Smooth muscle cell (in vitro differentiated cells): ENCODE data around the gene PDE10A. TPM values are rescaled to one million over a fixed set of nuclear protein-coding genes. Genes with fewer than 3 reads are reported as not detected.

ENCODE experiments used
- DNase-seq: peaks from one replicate; lab custom pipeline; 2025; ENCODE audit not compliant: unreplicated experiment; lab: John Stamatoyannopoulos, UW
- H2AFZ ChIP-seq: fragments of 200-600 bp; sonication (generic); 2 replicates; pipeline ENCODE4 v1.6.0; 2016; ENCODE audit warnings: antibody characterized with exemption, low read depth, mild to moderate bottlenecking
- H3F3A ChIP-seq: fragments of 200-600 bp; sonication (generic); 2 replicates; pipeline ENCODE4 v1.6.0; 2017; ENCODE audit warnings: antibody characterized with exemption, low read depth
- H3K27ac ChIP-seq: fragments of 200-600 bp; sonication (generic); 2 replicates; pipeline ENCODE4 v1.5.1; 2016; ENCODE audit warnings: low read depth, mild to moderate bottlenecking
- H3K27me3 ChIP-seq: fragments of 200-600 bp; sonication (generic); 2 replicates; pipeline ENCODE4 v1.6.1; 2016; ENCODE audit warnings: low read depth, mild to moderate bottlenecking
- H3K36me3 ChIP-seq: fragments of 200-600 bp; sonication (generic); 2 replicates; pipeline ENCODE4 v1.5.1; 2016; ENCODE audit warnings: low read depth
- H3K4me1 ChIP-seq: fragments of 200-600 bp; sonication (generic); 2 replicates; pipeline ENCODE4 v1.5.1; 2016; ENCODE audit warnings: low read depth
- H3K4me2 ChIP-seq: fragments of 200-600 bp; sonication (generic); 2 replicates; pipeline ENCODE4 v1.6.0; 2016; ENCODE audit warnings: mild to moderate bottlenecking
- H3K4me3 ChIP-seq: fragments of 200-600 bp; sonication (generic); 2 replicates; pipeline ENCODE4 v1.5.1; 2016; ENCODE audit warnings: mild to moderate bottlenecking
- H3K79me2 ChIP-seq: fragments of 200-600 bp; sonication (generic); 2 replicates; pipeline ENCODE4 v1.6.0; 2016; ENCODE audit warnings: low read depth, mild to moderate bottlenecking
- H3K9ac ChIP-seq: fragments of 200-600 bp; sonication (generic); 2 replicates; pipeline ENCODE4 v1.6.0; 2016; ENCODE audit warnings: low read depth
- H3K9me3 ChIP-seq: fragments of 200-600 bp; sonication (generic); replicated peaks from 2 replicates; pipeline ENCODE4 v1.5.1; 2016; ENCODE audit warnings: low read depth
- H4K20me1 ChIP-seq: fragments of 200-600 bp; sonication (generic); 2 replicates; pipeline ENCODE4 v1.6.0; 2016; ENCODE audit warnings: low read depth
- CTCF ChIP-seq: fragments of 200-600 bp; sonication (generic); IDR thresholded peaks from 2 replicates; pipeline ENCODE4 v1.5.1; 2017; ENCODE audit warnings: borderline replicate concordance, mild to moderate bottlenecking, antibody characterized with exemption; ENCODE audit not compliant: insufficient read depth, poor library complexity, severe bottlenecking
- WGBS: methylation state at CpG from one replicate; pipeline ENCODE4 v1.1.7; 2016; ENCODE audit warnings: low lambda C conversion rate; 5-methylcytosine and 5-hydroxymethylcytosine counted together
- polyA plus RNA-seq: library from polyadenylated mRNA; unstranded; fragments of >200 nt; fragmentation: Nextera tagmentation; extraction: Ambion mirVana; gene quantifications from 2 replicates; pipeline ENCODE4 v1.2.1, GENCODE V29; 2016
- total RNA-seq: library from RNA; depleted of rRNA; stranded (reverse); fragments of >200 nt; gene quantifications from 2 replicates; pipeline ENCODE4 v1.2.3, GENCODE V29; 2014

Gene PDE10A
- total and polyA plus RNA-seq, 2 experiments from 2014 or later: 2.0 to 5.6 TPM

- Histone ChIP-seq H3K9ac (no peak overlapping the region), H3K4me3 (no peak overlapping the region), H4K20me1 (no peaks in the 10 kb centered on the region), H3K27ac (no peak overlapping the region), H3K4me2 (no peak overlapping the region), H2AFZ (no peak overlapping the region), H3K9me3 (no peaks in the 10 kb centered on the region), H3K36me3 (no peaks in the 10 kb centered on the region), H3K27me3 (no peaks in the 10 kb centered on the region), H3F3A (no peaks in the 10 kb centered on the region), H3K4me1 (no peaks in the 10 kb centered on the region), H3K79me2 (no peaks in the 10 kb centered on the region)
- 87% methylated on average over 10 of the region's 10 CpGs for WGBS
- no peak for DNase-seq
- TF ChIP-seq CTCF: no peak
Measured at GRCh38 chr6:165684333-165684732, 21.3 kb upstream of the PDE10A start.

- Histone ChIP-seq H2AFZ (no peak overlapping the region), H3K27me3 (no peaks in the 10 kb centered on the region), H3K9me3 (no peaks in the 10 kb centered on the region), H3K4me2 (no peak overlapping the region), H3K9ac (no peak overlapping the region), H3K79me2 (no peaks in the 10 kb centered on the region), H3K4me1 (no peaks in the 10 kb centered on the region), H3K4me3 (no peak overlapping the region), H3F3A (no peaks in the 10 kb centered on the region), H3K36me3 (no peaks in the 10 kb centered on the region), H3K27ac (no peak overlapping the region), H4K20me1 (no peaks in the 10 kb centered on the region)
- no peak for DNase-seq
- no peak for TF ChIP-seq CTCF
- WGBS: 92% methylated on average over 5 of the region's 5 CpGs
Measured at GRCh38 chr6:165680975-165681374, 17.9 kb upstream of the PDE10A start.

- TF ChIP-seq CTCF: no peak
- no peaks in the 10 kb centered on the region for H3K79me2 ChIP-seq
- no peaks in the 10 kb centered on the region for H3K36me3 ChIP-seq
- H3K27me3 ChIP-seq: no peaks in the 10 kb centered on the region
- DNase-seq: no peak
- H3K4me3 ChIP-seq: no peak overlapping the region
- no peaks in the 10 kb centered on the region for H3K9me3 ChIP-seq
- no peak overlapping the region for H3K4me2 ChIP-seq
- H2AFZ ChIP-seq: no peak overlapping the region
- H3F3A ChIP-seq: no peaks in the 10 kb centered on the region
- 54% methylated on average over 10 of the region's 10 CpGs for WGBS
- no peaks in the 10 kb centered on the region for H4K20me1 ChIP-seq
- no peaks in the 10 kb centered on the region for H3K4me1 ChIP-seq
- H3K27ac ChIP-seq: no peak overlapping the region
- H3K9ac ChIP-seq: no peak overlapping the region
Measured at GRCh38 chr6:165679326-165679725, 16.3 kb upstream of the PDE10A start.

GRCh38 chr6:165678904-165679303 is 15.9 kb upstream of the PDE10A start:
- no peak for TF ChIP-seq CTCF
- Histone ChIP-seq H3F3A (no peaks in the 10 kb centered on the region), H3K9me3 (no peaks in the 10 kb centered on the region), H2AFZ (no peak overlapping the region), H3K79me2 (no peaks in the 10 kb centered on the region), H3K36me3 (no peaks in the 10 kb centered on the region), H3K27ac (no peak overlapping the region), H3K4me2 (no peak overlapping the region), H3K4me3 (no peak overlapping the region), H3K27me3 (no peaks in the 10 kb centered on the region), H3K9ac (no peak overlapping the region), H4K20me1 (no peaks in the 10 kb centered on the region), H3K4me1 (no peaks in the 10 kb centered on the region)
- 92% methylated on average over 4 of the region's 4 CpGs for WGBS
- no peak for DNase-seq
